ENCODE measurements around the gene KRTAP10-1.
"Not testable (repeated sequence)": the region's sequence is repeated elsewhere in the genome, so short reads cannot be mapped to it uniquely, and the experiment has no call there.

KRTAP10-1 gene, protein sequence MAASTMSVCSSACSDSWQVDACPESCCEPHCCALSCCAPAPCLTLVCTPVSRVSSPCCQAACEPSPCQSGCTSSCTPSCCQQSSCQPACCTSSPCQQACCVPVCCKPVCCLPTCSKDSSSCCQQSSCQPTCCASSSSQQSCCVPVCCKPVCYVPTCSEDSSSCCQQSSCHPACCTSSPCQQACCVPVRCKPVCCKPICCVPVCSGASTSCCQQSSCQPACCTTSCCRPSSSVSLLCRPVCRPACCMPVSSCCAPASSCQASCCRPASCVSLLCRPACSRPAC

DNA sequence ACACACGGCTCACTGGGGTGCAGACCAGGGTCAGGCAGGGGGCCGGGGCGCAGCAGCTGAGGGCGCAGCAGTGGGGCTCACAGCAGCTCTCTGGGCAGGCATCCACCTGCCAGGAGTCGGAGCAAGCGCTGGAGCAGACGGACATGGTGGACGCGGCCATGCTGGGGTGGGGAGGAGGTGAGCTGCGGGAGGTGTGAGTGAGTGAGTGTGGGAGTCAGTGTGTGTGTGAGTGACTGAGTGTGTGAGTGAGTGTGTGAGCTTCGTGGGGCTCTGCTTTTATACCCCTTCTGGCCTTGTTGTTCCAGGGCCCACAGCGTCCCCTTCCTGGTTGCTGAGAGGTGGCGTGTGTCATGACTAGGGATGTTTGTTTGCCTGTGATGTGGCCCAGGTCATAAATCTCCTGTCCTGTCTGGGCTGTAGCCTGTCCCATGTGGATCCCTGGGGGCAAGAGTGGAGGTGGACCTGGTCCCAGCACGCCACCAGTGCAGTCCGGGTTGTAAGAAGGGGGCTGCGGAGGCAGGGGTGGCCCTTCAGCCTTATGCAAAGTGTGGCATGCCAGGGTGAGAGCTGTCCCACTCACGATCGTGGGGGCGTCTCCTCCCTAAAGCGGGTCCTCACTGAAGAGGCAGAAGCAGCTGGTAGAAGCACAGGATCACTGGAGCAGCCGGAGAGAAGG lies at the start of gene KRTAP10-1:
Gene KRTAP10-1 (minus strand): TSS at position 205 of the 676 bp plus-strand sequence. CDS start 45 bp downstream, at position 160.
- FAIRE-seq, result no peak

DNA sequence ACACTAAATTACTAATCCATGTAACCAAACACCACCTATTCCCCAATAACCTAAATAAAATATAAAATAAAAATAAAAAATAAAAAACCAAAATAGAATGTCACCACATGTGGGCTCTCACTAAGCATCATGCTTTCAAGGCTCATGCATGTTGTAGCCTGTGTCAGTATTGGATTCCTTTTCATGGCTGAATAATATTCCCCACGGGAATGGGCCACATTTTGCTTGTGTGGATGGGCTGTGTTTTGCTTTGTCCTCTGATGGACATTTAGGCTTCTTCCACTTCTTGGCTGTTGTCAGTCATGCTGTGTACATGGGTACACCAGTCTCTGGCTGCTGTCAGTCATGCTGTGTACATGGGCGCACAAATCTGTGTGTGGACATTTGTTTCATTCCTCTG lies 49.1 kb upstream of the KRTAP10-1 start:
- FAIRE-seq, result no peak

DNA sequence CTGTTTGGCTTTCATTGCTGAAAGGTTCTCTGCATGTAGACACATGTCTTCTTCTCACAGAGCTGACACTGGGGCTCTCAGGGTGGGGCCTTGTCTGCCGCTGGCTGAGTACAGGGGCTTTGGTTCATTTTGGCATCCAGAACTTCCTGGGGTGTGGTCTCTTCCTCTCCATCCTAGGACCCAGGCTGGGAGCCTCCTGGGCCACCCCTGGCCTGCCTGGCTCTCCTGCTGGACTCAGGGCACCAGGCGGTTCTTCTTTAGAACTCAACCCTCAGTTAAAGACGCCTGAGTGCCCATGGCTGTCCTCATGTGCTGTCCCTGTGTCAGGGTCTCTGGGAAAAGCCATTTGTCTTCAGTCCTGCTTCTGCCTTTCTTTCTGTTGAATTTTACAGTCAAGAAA lies 45.9 kb upstream of the KRTAP10-1 start:
- FAIRE-seq, result no peak

DNA sequence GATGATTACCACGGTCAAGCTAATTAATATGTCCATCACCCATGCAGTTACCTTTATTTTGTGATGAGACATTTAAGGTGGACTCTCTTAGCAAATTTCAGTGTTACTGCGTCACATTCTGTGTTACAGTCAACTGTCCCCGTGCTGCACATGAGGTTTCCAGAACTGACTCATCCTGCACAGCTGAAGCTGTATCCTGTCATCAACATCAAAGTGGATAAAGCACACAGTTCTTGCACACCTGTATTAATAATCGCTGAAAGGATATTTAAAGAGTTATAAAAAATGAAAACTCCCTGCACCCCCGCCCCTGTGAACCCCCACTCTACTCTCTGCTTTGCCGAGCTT lies 43.8 kb upstream of the KRTAP10-1 start:
- FAIRE-seq, result no peak

DNA sequence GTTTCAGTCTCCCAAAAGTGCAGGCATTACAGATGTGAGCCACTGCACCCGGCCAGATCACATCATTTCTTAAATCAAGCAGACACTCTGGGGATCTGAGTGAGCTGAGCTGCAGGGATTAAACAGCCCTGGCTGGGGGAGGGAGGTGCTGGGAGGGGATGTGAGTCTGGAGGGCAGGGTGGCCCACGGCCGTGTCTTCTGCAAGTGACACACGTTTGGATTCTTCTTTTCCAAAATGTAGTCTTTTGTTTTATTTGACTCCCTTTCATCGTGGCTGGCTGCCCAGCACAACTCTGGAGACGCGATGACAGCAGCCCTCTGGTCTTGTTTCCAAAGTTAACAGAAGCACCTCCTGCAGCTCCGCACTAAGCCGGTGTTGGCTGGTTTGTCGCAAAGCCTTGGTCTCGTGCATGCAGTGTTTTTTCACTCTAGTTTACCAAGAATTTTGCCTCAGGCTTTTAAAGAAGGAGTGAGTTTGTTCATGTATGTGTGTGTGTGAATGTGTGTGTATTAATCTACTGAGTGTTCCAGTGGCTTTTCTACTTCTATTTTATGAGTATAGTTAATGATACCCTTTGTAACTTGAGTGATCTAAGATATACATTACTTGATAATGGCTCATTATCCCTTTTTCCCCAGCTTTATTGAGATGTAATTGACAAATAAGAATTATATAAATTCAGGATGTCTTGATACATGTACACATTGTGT lies 43.2 kb upstream of the KRTAP10-1 start:
- FAIRE-seq, result no peak

DNA sequence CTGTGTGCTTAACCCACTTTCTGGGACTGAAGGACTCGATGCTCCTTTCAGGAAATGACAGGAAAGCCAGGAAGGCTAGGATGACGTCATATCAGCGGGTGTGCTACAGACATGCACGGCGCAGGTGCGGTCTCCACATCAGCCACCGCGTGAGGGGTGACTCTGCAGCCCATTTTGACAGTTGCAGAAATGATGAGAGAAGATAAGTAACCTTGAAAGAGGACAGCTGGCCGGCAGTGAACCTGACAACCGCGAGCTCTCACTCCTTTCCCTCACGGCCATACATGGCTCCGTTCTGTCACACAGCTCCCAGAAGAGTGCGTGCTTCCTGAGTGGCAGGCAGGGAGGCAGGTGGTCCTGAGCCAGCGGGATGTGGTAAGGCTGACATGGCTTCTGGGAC lies 42.1 kb upstream of the KRTAP10-1 start:
- FAIRE-seq, result no peak

DNA sequence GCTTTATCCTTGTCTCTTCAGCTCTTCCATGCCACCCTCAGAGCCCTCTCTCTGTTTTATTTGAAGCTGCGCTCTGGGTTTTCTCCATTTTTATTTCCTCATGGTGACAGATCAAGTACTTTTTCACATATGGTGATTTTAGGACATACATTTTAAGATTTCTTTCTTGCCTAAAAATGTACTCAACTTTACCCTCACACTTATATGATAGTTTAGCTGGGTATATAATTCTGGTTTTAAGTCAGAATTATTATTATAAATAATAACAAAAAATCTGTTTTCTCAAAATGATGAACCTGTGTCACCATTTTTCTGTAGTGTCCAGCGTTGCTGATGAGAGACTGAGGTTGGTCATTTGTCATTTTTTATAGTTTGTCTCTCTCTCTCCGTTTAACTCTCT lies 41.2 kb upstream of the KRTAP10-1 start:
- FAIRE-seq, result no peak

DNA sequence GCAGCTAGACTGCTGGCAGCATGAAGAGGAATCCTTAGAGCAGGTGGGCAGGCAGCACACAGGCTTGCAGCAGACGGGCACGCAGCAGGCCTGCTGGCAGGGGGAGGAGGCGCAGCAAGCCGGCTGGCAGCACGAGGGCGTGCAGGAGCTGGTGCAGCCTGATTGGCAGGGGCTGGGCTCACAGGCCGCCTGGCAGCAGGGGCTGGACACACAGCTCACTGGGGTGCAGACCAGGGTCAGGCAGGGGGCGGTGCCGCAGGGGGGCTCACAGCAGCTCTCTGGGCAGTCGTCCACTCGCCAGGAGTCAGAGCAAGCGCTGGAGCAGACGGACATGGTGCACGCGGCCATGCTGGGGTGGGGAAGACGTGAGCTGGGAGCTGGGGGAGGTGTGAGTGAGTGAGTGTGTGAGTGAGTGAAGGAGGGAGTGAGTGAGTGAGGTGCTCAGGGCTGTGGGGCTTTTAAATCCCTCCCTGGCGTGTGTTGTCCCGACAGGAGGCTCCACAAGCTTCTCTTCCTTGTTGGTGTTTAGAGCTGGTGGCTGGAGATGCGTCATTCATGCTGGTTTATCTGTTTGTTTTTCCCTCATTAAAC lies 40.3 kb upstream of the KRTAP10-1 start, which contains the start of gene KRTAP10-5:
Gene KRTAP10-5 (minus strand): TSS at position 374 of the 591 bp plus-strand sequence. CDS start 26 bp downstream, at position 348.
- FAIRE-seq, result not testable (repeated sequence)

DNA sequence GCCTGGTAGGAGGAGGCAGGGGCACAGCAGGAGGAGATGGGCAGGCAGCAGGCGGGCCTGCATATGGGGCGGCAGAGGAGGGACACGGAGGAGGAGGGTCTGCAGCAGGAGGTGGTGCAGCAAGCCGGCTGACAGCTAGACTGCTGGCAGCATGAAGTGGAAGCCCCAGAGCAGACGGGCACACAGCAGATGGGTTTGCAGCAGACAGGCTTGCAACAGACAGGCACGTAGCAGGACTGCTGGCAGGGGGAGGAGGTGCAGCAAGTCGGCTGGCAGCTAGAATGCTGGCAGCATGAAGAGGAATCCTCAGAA lies 39.8 kb upstream of the KRTAP10-1 start:
- FAIRE-seq, result no peak

DNA sequence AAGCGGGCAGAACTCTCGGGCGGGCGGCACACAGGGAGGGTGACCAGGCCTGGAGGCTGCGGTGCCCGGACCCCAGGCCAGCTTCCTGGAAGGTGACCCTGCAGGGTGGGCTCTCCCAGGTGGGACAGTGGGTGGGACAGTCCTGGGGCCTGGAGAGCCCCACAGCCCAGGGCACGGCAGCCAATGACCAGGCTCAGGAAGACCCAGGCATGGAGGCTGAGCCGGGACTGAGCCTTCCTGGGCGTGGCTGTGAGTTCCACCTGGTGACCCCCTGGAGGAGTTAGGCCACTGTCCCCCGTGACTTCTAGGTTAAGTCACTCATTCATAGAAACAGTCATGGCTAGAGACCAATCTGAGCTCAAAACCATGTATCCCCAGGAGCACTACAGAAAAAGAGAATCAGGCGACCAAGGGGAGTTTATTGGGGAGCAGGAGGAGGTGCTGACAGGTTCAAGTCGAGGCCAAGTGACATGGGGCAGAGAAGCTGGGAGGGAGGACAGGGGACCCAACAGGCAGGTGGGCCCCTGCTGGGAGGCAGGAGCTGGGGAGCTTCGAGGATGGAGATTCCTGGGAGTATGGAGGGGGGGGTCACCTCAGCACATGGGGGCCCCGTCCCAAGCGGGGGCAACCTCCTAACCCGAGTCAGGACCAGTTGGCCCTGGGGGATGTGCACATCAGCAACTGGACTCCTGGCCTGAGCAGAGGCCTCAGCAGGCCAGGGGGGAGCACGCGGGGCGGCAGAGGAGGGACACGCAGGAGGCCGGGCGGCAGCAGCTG lies 39.2 kb upstream of the KRTAP10-1 start:
- FAIRE-seq, result no peak

DNA sequence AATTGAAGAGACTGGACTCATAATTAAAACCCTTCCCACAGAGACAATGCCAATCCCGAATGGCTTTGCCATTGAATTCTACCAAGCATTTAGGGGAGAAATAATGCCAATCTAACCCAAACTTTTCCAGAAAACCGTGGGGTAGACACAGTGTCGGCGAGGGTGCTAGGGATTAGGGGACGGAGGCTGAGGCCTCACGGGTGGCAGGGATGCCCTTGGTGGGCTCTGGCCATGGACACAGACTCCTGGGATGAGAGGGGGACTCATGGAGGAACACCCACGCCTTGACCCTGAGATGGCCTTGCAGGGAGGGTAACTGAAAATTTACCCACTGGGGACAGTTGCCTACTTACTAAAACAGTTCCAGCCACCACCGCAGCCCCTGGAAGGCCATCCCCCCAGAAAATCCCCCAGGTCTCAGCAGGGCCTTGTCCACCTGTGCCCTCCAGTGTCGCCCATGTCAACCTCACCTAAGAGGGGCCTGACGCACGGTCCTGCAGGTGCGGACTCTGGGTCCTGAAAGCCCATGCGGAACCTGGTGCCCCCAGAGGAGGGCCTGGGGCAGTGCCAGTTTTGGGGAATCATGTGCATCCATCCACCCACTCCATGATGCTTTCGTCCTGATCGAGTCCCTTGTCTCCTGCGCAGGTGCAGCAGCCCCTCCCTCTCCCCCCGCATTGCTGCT lies 38.5 kb upstream of the KRTAP10-1 start:
- FAIRE-seq, result no peak

DNA sequence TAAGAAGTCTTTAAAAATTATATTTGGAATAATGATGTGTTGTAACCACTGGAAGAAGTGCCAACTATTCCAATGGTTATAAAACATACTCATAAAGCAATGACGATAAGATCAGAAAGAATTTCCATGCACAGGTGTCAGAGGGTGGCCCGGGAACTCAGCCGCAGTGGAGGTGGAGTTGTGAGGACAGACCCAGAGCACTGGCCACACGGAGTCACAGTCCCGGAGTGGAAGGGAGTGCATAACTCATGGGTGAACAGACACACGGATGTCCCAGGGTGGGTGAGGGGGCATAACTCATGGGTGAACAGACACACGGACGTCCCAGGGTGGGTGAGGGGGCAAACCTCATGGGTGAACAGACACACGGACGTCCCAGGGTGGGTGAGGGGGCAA lies 36.0 kb upstream of the KRTAP10-1 start:
- no peak for FAIRE-seq

DNA sequence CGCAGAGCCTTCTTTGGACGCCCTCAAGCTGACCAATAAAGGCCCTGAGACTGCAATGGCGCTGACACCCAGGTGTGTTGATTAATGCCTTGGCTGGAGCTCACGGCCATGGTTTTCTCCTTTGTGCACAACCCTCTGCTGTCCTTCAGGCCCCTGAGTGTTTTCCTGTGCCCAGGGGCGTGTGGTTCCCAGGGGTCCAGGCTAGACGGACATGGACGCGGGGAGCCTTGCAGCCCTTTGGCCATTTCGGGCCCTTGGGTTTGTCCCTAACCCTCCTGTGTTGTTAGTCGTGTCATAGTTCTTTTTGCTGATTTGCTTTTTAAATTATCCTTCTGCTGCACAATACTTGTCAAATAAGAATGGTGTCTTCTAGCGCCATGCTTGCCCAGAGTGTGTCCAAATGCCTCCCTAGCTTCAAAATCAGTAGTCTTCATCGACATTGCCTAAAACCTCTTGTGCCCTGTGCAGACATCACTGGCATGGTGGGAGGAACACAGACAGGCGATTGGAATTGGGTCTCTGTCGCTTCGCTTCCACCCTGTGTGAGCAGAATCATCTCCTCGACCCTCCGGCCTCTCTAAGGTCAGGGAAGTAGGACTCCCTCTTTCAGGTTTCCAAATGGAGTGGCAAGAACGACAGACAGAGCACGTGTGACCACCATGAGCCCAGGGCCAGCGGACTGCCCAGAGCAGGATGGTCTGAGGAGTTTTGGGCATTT lies 35.5 kb upstream of the KRTAP10-1 start:
- FAIRE-seq, result no peak

DNA sequence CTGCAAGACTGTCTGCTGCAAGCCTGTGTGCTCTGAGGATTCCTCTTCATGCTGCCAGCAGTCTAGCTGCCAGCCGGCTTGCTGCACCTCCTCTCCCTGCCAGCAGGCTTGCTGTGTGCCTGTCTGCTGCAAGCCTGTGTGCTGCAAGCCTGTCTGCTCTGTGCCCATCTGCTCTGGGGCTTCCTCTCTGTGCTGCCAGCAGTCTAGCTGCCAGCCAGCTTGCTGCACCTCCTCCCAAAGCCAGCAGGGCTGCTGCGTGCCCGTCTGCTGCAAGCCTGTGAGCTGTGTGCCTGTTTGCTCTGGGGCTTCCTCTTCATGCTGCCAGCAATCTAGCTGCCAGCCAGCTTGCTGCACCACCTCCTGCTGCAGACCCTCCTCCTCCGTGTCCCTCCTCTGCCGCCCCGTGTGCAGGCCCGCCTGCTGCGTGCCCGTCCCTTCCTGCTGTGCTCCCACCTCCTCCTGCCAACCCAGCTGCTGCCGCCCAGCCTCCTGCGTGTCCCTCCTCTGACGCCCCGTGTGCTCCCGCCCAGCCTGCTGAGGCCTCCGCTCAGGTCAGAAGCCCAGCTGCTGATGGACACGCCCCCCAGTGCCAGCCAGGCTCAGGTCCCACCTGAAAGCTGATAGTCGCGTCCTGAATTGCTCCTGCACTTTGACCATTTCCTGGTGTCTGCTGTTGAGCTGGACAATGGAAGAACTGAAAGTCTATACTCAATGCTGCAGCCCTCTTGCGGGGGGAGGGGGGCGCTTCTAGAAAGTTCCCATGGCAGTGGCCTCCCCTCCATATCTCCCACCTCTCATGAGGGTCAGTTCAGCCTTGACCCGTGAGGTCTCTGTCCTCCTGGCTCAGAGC lies 34.7 kb upstream of the KRTAP10-1 start:
- no peak for FAIRE-seq

DNA sequence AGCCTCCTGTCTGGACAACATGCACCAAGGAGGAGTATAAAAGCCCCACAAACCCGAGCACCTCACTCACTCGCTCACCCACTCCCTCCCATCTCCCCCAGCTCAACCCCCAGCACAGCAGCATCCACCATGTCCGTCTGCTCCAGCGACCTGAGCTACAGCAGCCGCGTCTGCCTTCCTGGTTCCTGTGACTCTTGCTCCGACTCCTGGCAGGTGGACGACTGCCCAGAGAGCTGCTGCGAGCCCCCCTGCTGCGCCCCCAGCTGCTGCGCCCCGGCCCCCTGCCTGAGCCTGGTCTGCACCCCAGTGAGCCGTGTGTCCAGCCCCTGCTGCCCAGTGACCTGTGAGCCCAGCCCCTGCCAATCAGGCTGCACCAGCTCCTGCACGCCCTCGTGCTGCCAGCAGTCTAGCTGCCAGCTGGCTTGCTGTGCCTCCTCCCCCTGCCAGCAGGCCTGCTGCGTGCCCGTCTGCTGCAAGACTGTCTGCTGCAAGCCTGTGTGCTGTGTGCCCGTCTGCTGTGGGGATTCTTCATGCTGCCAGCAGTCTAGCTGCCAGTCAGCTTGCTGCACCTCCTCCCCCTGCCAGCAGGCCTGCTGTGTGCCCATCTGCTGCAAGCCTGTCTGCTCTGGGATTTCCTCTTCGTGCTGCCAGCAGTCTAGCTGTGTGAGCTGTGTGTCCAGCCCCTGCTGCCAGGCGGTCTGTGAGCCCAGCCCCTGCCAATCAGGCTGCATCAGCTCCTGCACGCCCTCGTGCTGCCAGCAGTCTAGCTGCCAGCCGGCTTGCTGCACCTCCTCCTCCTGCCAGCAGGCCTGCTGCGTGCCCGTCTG lies 33.8 kb upstream of the KRTAP10-1 start, which contains the start of gene KRTAP10-4:
Gene KRTAP10-4 (plus strand): TSS at position 100 of the 827 bp plus-strand sequence. CDS start 30 bp downstream, at position 130.
- FAIRE-seq, result not testable (repeated sequence)

DNA sequence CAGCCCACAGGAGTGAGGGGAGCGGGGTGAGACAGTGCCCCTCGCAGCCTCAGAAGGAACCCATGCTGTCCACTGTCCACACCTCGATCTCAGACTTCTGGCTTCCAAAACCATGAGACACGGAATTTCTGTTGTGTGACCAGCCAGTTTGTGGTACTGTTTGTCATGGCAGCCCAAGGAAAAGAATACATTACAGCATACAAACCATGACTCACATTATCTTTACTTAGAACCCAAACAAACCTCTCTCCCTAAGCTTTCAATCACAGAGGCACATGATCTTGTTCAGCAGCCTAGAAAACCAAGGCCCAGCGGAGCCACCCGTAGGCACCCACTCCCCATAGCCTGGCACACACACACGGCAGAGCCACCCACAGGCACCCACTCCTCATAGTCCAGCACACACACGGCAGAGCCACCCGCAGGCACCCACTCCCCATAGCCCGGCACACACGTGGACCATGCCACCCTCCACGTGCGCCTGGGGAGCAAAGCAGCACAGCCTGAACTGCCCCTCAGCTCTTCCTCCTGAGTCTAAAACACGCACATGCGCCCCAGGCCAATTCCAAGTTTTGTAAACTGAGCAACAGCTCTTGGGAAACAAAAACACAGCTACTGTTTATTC lies 33.1 kb upstream of the KRTAP10-1 start:
- no peak for FAIRE-seq

DNA sequence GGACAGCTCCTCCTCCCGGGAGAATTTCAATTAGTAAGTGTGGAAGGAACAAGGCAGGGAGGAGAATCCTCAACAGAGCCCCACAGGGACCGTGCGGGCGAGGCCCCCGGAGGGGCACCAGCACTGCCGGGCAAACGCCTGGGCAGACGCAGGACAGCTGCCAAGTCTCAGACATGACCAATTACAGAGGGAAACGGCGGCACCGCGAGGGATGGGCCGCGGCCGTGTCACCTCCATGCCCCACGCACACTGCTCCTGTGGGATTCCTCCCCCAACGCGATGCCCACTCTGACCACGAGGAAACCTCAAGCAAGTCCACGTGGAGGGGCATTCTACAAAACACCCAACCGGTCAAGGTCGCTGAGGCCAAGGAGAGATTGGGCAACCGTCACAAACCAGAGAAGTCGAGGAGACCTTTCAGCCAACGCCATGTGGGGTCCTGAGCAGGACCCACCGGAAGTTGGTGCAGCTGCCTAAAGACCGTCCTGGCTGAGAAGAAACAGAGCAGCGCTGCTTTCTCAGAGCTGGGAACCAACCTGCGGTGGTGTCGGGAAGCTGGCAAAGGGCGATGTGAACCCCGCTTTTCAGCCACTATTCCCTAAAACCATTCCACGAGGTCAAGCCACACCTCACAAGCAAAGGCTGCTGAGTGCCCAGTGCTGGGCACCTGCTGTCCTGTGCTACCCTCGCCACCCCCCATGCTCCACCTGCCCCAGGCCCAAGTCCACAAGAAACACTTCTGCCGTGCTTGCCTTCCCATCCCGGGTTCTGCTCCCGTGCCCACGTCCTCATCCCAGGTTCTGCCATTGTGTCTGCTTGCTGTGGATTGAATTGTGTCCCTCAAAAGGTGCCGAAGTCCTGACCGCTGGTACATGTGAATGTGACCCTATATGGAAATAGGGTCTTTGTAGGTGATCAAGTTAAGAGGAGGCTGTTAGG lies 32.1 kb upstream of the KRTAP10-1 start:
- FAIRE-seq, result no peak

DNA sequence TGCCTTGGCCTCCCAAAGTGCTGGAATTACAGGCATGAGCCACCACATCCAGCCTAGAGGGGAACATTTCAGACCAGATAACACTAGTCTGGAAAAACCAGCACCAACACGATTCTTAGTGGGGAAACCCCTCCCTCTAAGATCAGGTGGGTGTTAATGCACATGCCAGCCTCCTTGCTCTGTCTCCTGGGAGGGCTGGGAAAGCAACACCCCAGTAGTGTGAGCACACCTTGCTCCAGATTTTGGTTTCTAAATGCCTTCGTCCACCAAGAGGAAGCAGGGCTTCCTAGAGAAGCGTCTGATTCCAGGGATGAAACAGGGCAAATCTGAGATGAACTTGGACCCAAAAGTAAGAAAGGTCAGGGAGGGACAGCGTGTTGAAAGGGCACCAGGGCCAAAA lies 31.3 kb upstream of the KRTAP10-1 start:
- no peak for FAIRE-seq
